K562 (cell line): Measurements from ENCODE around the gene LRMDA. TPM values are rescaled to one million over a fixed set of nuclear protein-coding genes. Genes with fewer than 3 reads are reported as not detected.

Source experiments
- ATAC-seq: fragments of 200-7000 bp; cut with Tn5 transposase; 3 replicates; pipeline ENCODE4 v1.9.1; 2020; ENCODE audit warnings: moderate library complexity
- BruUV-seq: library from RNA; stranded (reverse); fragments of 400-500 nt; replicated peaks from 2 replicates; lab custom pipeline; 2021; lab: Mats Ljungman, UMichigan
- CTCF ChIA-PET: fragments of 300-600 bp; formaldehyde crosslinking; extraction: SDS; loops from one replicate; lab custom pipeline; 2021; ENCODE audit warnings: low intra/inter-chr PET ratio; lab: Yijun Ruan, JAX
- POLR2A ChIA-PET: fragments of 300-600, 350-650 bp; sonication (Branson Sonifier 250); formaldehyde crosslinking; extraction: SDS; loops from one replicate; lab custom pipeline; 2021; ENCODE audit warnings: antibody characterized with exemption, inconsistent platforms; lab: Yijun Ruan, JAX
- DNase-seq, 4 experiments: peaks; one replicate each; pipeline versions ENCODE4 v3.0.0 to v3.0.0-alpha.2; 2011 to 2018; ENCODE audit warnings: low spot score in 3 of 4, mixed read lengths in 3 of 4; ENCODE audit errors: extremely low read depth in 1 of 4
- FAIRE-seq: peaks from 2 replicates; lab custom pipeline; 2011; peaks lifted over from hg19 to GRCh38; lab: Jason Lieb, UNC
- H2AFZ ChIP-seq: 2 replicates; pipeline ENCODE4 v1.6.0; 2011; ENCODE audit warnings: low read depth, low read length, control low read depth, inconsistent platforms
- H3K27ac ChIP-seq: fragments of 200-600 bp; 3 replicates; pipeline ENCODE4 v1.8.0; 2011; ENCODE audit warnings: low read depth, mild to moderate bottlenecking, control low read depth, inconsistent platforms, low read length, moderate library complexity, mixed read lengths; ENCODE audit errors: extremely low read depth
- H3K27me3 ChIP-seq, 2 experiments: fragments of 300-600 bp in 1 of 2; 2 replicates in 1 of 2; 3 replicates in 1 of 2; pipeline versions ENCODE4 v1.6.0 to v1.8.0; 2011; ENCODE audit warnings: inconsistent platforms in 2 of 2, low read length in 2 of 2, mild to moderate bottlenecking in 1 of 2, mixed read lengths in 1 of 2, moderate library complexity in 1 of 2; ENCODE audit not compliant: control insufficient read depth in 2 of 2, insufficient read depth in 2 of 2
- H3K36me3 ChIP-seq: fragments of 300-600 bp; 3 replicates; pipeline ENCODE4 v1.8.0; 2011; ENCODE audit warnings: mild to moderate bottlenecking, low read length, inconsistent platforms; ENCODE audit not compliant: control insufficient read depth, insufficient read depth
- H3K4me1 ChIP-seq, 2 experiments: fragments of 200-600 bp in 1 of 2; replicated peaks in 1 of 2; 2 replicates in 1 of 2; 3 replicates in 1 of 2; pipeline versions ENCODE4 v1.5.1 to v1.8.0; 2011; ENCODE audit warnings: inconsistent platforms in 2 of 2, low read length in 2 of 2, mild to moderate bottlenecking in 1 of 2, mixed read lengths in 1 of 2, moderate library complexity in 1 of 2; ENCODE audit not compliant: control insufficient read depth in 2 of 2, insufficient read depth in 2 of 2
- H3K4me2 ChIP-seq: 2 replicates; pipeline ENCODE4 v1.6.1; 2011; ENCODE audit warnings: low read length, control low read depth, inconsistent platforms, mixed read lengths; ENCODE audit not compliant: insufficient read depth
- H3K4me3 ChIP-seq: fragments of 200-600 bp; sonication (generic), shearing (Covaris generic); 2 replicates; pipeline ENCODE4 v1.5.1; 2016; ENCODE audit warnings: control low read depth, inconsistent platforms
- H3K79me2 ChIP-seq: fragments of 200-600 bp; 3 replicates; pipeline ENCODE4 v1.8.0; 2011; ENCODE audit warnings: low read length, inconsistent platforms; ENCODE audit not compliant: control insufficient read depth, insufficient read depth
- H3K9ac ChIP-seq, 2 experiments: 2 replicates each; pipeline versions ENCODE4 v1.6.0 to v1.6.1; 2011; ENCODE audit warnings: low read depth in 2 of 2, low read length in 2 of 2, control low read depth in 1 of 2, inconsistent platforms in 1 of 2, mild to moderate bottlenecking in 1 of 2, mixed read lengths in 1 of 2; ENCODE audit not compliant: insufficient read depth in 1 of 2
- H3K9me1 ChIP-seq: one replicate; pipeline ENCODE4 v1.6.0; 2011; ENCODE audit warnings: inconsistent platforms, mild to moderate bottlenecking, low read length, moderate library complexity; ENCODE audit not compliant: control insufficient read depth, insufficient read depth
- H3K9me3 ChIP-seq: replicated peaks from 2 replicates; pipeline ENCODE4 v1.5.1; 2011; ENCODE audit warnings: low read depth, low read length, inconsistent platforms; ENCODE audit not compliant: control insufficient read depth, insufficient read depth
- H4K20me1 ChIP-seq: replicated peaks from 2 replicates; pipeline ENCODE4 v1.6.1; 2011; ENCODE audit warnings: low read length, inconsistent platforms, mixed read lengths; ENCODE audit not compliant: control insufficient read depth, insufficient read depth
- CSDE1 ChIP-seq, 2 experiments: fragments of 450-650 bp; IDR thresholded peaks; 2 replicates each; pipeline ENCODE4 v1.6.1; 2016; ENCODE audit warnings: mild to moderate bottlenecking in 1 of 2
- MBD2 ChIP-seq: sonication (generic); IDR thresholded peaks from 2 replicates; pipeline ENCODE4 v1.6.1; 2016; ENCODE audit warnings: low read depth, borderline replicate concordance
- MYNN ChIP-seq, 2 experiments: sonication (generic); formaldehyde crosslinking in 1 of 2; IDR thresholded peaks; 2 replicates each; pipeline versions ENCODE4 v1.5.0 to v1.6.1; 2016 to 2020; ENCODE audit warnings: antibody characterized with exemption in 1 of 2, missing genetic modification reagents in 1 of 2
- PHF20 ChIP-seq: fragments of 450-650 bp; IDR thresholded peaks from 2 replicates; pipeline ENCODE4 v1.6.1; 2018; ENCODE audit not compliant: partially characterized antibody
- SPI1 ChIP-seq: IDR thresholded peaks from 2 replicates; pipeline ENCODE4 v1.6.1; 2011; ENCODE audit warnings: low read depth, low read length, control low read depth, borderline replicate concordance
- ZNF324 ChIP-seq: fragments of 250-450 bp; sonication (Bioruptor Pico); IDR thresholded peaks from 2 replicates; pipeline ENCODE4 v1.4.0; 2020; ENCODE audit warnings: mild to moderate bottlenecking
- WGBS: fragments of 100-300 bp; shearing (Covaris generic); methylation state at CpG from one replicate; pipeline ENCODE4 v1.1.6; 2016; ENCODE audit warnings: low coverage, mixed read lengths; ENCODE audit not compliant: insufficient coverage; ENCODE audit errors: missing lambda C conversion rate; 5-methylcytosine and 5-hydroxymethylcytosine counted together
- in situ Hi-C: fragments of 300-500 bp; cut with MboI; formaldehyde crosslinking; loops from 4 replicates; pipeline ENCODE4 v1.15.0; 2018; ENCODE audit warnings: inconsistent platforms, mixed read lengths
- intact Hi-C: fragments of 100-400 bp; cut with micrococcal nuclease; formaldehyde crosslinking; loops from 2 replicates; pipeline ENCODE4 v1.14.2; 2022
- polyA plus RNA-seq, 8 experiments: library from polyadenylated mRNA; depleted of rRNA in 4 of 8; stranded (reverse) in 5 of 8; unstranded in 3 of 8; fragments of >200 nt; fragmentation: Nextera tagmentation in 2 of 8; fragmentation: Illumina TruSeq in 1 of 8; extraction: Ambion mirVana in 2 of 8; extraction: Trizol in 1 of 8; gene quantifications; 2 replicates each; pipeline versions ENCODE4 v1.2.1 to v1.2.3, GENCODE V29; 2011 to 2014; ENCODE audit warnings: inconsistent platforms in 1 of 8, missing spikeins in 1 of 8
- total RNA-seq, 7 experiments: library from RNA; depleted of rRNA in 6 of 7; stranded (reverse); fragments of >200 nt in 6 of 7; fragmentation: Illumina TruSeq in 2 of 7; extraction: Trizol in 2 of 7; gene quantifications; 2 replicates each; pipeline versions ENCODE4 v1.2.1 to v1.2.3, GENCODE V29; 2011 to 2021; ENCODE audit warnings: low replicate concordance in 1 of 7
- TF ChIP-seq, protein P1 (sequence below): IDR thresholded peaks from 3 replicates; pipeline ENCODE4 v1.6.1; 2011; ENCODE audit warnings: borderline replicate concordance, mild to moderate bottlenecking, moderate library complexity; ENCODE audit not compliant: insufficient read length; ENCODE audit errors: extremely low read depth
- TF ChIP-seq, protein P2 (sequence below): fragments of 250-450 bp; sonication (Bioruptor Pico); IDR thresholded peaks from 2 replicates; pipeline ENCODE4 v1.5.0; 2022; ENCODE audit warnings: mild to moderate bottlenecking

LRMDA gene
- total and polyA plus RNA-seq, 9 of the 15 experiments (the other 6 are each of a cell fraction or from before 2014, with no cell fraction given): 0.25 TPM; not detected in 8

DNA sequence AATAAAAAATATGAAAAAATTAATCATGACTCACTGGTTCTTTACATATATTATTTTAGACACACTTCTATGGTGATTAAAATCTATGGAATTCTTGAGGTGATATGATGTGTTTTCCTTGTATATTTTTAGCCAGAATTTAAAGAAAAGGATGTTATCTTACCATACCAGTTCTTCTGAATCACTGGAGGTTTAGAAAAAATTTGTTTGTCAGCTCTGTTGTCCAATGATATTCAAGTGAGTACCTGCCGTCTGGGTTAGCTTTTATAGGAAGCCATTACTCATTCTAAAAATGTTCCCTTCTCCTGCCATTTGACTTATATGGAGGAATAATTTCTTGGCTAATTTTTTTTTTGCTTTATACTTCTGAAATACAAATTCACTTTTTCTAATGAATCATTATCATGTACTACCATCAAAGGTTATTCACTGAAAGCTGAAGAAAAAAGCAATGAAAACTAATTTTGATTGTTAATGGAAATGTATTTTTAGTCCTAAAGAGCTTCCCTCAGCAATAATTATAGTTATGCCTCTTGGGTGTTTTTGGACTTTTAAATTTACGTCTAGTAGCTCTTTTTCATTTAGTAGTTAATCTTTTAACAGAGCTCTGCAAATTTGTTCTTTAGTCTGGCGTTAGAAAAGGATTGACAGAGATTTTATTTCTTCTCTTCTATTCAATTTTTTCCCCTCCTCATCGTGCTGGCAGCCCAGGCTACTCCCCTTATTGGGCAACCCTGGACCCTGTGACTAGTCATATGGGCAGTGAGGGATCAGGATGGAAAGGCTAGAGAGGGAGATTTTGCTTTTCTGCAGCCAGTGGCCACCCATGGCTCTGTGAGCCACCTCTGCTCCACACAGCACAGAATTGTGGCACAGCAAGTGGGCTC lies 434.2 kb downstream of the LRMDA start:
- no peak for TF ChIP-seq MBD2
- no peak for TF ChIP-seq PHF20
- no peak for TF ChIP-seq SPI1
- TF ChIP-seq, protein P1, sequence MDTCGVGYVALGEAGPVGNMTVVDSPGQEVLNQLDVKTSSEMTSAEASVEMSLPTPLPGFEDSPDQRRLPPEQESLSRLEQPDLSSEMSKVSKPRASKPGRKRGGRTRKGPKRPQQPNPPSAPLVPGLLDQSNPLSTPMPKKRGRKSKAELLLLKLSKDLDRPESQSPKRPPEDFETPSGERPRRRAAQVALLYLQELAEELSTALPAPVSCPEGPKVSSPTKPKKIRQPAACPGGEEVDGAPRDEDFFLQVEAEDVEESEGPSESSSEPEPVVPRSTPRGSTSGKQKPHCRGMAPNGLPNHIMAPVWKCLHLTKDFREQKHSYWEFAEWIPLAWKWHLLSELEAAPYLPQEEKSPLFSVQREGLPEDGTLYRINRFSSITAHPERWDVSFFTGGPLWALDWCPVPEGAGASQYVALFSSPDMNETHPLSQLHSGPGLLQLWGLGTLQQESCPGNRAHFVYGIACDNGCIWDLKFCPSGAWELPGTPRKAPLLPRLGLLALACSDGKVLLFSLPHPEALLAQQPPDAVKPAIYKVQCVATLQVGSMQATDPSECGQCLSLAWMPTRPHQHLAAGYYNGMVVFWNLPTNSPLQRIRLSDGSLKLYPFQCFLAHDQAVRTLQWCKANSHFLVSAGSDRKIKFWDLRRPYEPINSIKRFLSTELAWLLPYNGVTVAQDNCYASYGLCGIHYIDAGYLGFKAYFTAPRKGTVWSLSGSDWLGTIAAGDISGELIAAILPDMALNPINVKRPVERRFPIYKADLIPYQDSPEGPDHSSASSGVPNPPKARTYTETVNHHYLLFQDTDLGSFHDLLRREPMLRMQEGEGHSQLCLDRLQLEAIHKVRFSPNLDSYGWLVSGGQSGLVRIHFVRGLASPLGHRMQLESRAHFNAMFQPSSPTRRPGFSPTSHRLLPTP: no peak
- TF ChIP-seq ZNF324 (CRISPR knock-in tag): no peak
- TF ChIP-seq, protein P2, sequence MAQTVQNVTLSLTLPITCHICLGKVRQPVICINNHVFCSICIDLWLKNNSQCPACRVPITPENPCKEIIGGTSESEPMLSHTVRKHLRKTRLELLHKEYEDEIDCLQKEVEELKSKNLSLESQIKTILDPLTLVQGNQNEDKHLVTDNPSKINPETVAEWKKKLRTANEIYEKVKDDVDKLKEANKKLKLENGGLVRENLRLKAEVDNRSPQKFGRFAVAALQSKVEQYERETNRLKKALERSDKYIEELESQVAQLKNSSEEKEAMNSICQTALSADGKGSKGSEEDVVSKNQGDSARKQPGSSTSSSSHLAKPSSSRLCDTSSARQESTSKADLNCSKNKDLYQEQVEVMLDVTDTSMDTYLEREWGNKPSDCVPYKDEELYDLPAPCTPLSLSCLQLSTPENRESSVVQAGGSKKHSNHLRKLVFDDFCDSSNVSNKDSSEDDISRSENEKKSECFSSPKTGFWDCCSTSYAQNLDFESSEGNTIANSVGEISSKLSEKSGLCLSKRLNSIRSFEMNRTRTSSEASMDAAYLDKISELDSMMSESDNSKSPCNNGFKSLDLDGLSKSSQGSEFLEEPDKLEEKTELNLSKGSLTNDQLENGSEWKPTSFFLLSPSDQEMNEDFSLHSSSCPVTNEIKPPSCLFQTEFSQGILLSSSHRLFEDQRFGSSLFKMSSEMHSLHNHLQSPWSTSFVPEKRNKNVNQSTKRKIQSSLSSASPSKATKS: no peak
- TF ChIP-seq CSDE1 (IDR thresholded peaks at IDR 0.05): no peak
- no peak for TF ChIP-seq MYNN (IDR thresholded peaks at IDR 0.05)
- TF ChIP-seq MYNN (CRISPR knock-in tag; IDR thresholded peaks at IDR 0.05): no peak
- TF ChIP-seq, all 486 proteins: peak for 0
- H3K27me3 ChIP-seq: no peaks in the 10 kb centered on the region
- H3K4me1 ChIP-seq: no peaks in the 10 kb centered on the region
- H2AFZ ChIP-seq: no peak overlapping the region
- DNase-seq (no peak), ATAC-seq (no peak), FAIRE-seq (no peak)
- H3K9me1 ChIP-seq: no peaks in the 10 kb centered on the region
- intact Hi-C loops: no loop called here
- no peak overlapping the region for H3K9ac ChIP-seq
- H3K4me2 ChIP-seq: no peak overlapping the region
- no peaks in the 10 kb centered on the region for H3K79me2 ChIP-seq
- CTCF ChIA-PET: no interaction called here
- no peak overlapping the region for H3K4me3 ChIP-seq
- BruUV-seq: no TSS peak
- H4K20me1 ChIP-seq: no peaks in the 10 kb centered on the region
- no peaks in the 10 kb centered on the region for H3K9me3 ChIP-seq
- in situ Hi-C loops: no loop called here
- no peak overlapping the region for H3K27ac ChIP-seq
- POLR2A ChIA-PET: interaction anchor here (0.7 kb wide), 1 partner anchor 280 kb away, joined by 5 read pairs; no protein-coding TSS in a partner anchor
- 1% methylated on average over 4 of the region's 4 CpGs for WGBS
- no peaks in the 10 kb centered on the region for H3K36me3 ChIP-seq
